Measurements from ENCODE around the gene SRCAP.

DNA sequence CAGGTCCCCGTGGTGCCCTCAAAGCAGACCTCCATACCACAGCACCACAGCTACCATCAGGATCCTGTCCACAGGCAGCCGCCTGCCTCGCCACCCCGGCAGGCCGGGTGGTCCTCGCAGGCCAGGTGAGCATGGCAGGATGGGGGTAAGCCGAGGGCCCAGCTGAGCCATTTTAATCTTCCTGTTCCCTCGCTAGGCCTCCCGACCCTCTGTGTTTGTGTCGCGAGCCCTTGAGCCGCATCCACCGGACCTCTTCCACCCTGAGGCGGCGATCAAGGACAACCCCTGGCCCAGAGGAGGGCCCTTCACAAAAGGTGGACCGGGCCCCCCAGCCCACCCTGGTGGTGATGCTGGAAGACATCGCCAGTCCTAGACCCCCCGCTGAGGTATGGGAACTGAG, 46.3 kb upstream of the SRCAP start:
- TF ChIP-seq, protein P1, sequence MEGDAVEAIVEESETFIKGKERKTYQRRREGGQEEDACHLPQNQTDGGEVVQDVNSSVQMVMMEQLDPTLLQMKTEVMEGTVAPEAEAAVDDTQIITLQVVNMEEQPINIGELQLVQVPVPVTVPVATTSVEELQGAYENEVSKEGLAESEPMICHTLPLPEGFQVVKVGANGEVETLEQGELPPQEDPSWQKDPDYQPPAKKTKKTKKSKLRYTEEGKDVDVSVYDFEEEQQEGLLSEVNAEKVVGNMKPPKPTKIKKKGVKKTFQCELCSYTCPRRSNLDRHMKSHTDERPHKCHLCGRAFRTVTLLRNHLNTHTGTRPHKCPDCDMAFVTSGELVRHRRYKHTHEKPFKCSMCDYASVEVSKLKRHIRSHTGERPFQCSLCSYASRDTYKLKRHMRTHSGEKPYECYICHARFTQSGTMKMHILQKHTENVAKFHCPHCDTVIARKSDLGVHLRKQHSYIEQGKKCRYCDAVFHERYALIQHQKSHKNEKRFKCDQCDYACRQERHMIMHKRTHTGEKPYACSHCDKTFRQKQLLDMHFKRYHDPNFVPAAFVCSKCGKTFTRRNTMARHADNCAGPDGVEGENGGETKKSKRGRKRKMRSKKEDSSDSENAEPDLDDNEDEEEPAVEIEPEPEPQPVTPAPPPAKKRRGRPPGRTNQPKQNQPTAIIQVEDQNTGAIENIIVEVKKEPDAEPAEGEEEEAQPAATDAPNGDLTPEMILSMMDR (IDR thresholded peaks at IDR 0.05): no peak
- no peak for TF ChIP-seq POLR2A (IDR thresholded peaks at IDR 0.05)
